GM19463 (cell line): ENCODE results near the gene POLR1G.

Experiments
- ATAC-seq: cut with Tn5 transposase; IDR thresholded peaks from one replicate; pipeline ENCODE4 v1.9.1; 2021; ENCODE audit warnings: mild to moderate bottlenecking, moderate library complexity; ENCODE audit not compliant: unreplicated experiment

Gene POLR1G

DNA sequence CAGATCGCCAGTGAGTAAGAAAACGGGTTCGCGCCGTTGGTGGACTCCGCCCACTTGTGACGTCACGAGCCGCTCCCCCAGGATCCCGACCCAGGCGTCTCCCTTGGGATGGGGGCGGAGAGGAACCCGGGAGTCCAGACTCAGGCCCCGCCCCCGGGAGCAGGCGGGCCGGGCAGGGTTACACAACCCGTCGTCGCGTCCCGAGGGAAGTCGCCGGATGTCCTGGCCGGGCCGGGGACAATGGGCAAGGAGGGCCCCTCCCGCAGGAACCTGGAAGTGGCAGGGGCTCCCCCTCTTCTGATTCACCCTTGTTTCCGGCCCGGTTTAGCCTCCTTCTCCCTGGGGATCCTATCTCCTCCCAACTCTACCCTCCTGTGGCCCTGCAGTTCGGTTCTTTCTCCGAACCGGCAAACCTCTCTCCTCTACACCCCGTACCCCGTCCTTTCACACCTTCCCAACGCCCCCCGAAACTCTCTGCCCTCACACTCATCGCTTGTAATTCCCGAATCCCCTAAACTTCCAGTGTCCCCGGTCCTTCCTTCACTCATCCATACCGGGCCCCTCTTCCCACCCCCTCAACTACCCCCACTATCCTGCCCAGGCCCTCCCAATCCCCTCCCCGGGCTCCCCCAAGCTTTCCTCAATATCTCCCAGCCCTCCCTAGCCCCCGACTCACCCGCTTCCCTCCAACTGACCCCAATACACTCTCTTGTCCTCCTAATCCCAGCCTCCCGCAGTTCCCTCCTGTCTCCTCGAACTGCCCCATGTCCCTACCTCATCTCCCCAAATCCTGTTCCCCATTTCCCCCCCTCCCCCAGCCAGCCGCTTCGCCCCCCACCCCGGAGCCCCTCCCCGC lies 37.2 kb downstream of the POLR1G start:
- ATAC-seq, result no peak

DNA sequence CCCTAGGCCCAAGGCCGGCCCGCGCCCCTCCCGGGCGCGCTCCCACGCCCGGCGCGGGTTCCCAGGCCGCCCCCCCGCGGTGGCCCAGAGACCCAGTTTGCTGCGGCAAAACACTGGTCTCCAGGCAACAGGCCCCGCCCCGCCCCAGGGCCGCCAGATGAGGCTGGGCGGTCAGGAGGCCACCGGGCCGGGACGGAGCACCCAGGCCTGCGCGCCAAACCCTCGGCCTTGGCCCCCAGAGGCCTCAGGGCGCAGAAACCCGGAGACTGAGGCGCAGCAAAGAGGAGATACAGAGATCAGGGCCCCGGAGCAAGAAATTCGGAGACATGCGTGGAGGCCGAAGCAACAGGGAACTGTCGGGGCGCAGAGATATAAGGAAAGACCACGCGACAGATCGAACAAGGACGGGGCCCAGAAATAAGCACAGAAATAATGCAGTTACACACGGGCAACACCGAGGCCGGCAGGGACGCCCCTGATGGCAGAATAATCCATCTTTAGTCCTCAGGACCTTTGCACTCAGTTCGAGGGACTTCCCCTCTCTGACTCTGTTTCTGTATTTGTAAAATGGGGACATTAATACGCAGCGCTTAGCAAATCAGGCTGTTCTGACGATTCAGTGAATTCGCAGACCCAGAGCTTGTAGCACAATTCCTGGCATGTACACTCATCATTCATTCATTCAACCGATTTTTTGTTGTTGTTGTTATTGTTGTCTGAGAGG lies 38.0 kb downstream of the POLR1G start:
- peak; percentile 57 for ATAC-seq

DNA sequence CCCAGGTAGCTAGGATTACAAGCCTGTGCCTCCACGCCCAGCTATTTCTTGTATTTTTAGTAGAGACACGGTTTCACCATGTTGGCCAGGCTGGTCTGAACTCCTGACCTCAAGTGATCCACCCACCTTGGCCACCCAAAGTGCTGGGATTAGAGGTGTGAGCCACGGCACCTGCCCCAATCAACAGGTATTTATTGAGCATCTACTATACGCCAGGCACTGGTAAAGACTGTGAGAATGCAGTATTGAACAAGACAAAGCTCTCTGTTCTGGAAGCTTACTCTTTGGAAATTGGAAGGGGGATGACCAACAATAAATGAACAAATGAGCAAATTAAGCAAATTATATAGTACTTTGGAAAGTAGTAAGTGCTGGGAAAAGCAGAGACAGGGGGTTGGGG lies 38.7 kb downstream of the POLR1G start:
- no peak for ATAC-seq

DNA sequence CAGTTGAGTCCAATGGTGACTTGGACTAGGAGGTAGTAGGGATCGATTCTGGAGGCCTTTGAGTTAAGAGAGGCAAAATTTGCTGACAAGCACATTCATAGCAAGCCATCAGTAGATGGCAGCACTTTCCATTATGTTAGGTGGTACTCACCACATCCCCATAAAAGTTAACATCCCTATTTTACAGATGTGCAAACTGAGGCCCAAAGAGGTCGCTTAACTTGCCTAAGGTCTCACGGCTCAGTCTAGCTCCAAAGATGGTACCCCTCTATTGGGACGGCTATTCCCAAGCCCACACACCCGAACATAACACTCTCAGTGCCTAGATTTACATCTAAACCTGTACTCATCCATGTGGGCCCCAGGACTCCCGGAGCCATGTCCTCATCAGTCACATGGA lies 39.9 kb downstream of the POLR1G start:
- ATAC-seq, result no peak

DNA sequence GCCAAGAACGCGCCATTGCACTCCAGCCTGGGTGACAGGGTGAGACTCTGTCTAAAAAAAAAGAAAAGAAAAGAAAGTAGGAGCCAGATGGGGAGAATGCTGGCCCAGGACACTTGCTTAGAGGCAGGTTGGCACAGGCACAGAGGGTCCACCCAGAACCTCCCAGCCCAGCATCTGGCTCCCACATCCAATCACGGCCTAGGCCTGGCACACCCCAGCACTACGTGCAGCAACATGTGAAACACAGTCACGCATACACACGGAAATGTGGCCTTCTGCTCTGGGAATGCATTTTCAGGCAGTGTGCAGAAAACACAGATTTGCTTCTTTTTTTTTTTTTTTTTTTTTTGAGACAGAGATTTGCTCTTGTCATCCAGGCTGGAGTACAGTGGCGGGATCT lies 40.5 kb downstream of the POLR1G start:
- ATAC-seq, result no peak

DNA sequence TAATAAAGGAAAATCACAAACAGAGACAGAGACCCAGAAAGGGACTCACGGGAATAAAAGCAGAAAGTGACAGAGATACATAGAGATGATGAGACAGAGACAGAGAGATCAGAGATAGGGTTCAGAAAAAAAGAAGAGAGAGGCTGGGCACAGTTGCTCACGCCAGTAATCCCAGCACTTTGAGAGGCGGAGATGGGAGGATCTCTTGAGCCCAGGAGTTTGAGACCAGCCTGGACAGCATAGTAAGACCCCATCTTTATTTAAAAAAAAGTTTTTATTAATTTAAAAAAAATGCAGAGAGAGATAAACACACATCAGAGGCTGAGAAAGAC lies 41.9 kb downstream of the POLR1G start:
- ATAC-seq, result no peak

DNA sequence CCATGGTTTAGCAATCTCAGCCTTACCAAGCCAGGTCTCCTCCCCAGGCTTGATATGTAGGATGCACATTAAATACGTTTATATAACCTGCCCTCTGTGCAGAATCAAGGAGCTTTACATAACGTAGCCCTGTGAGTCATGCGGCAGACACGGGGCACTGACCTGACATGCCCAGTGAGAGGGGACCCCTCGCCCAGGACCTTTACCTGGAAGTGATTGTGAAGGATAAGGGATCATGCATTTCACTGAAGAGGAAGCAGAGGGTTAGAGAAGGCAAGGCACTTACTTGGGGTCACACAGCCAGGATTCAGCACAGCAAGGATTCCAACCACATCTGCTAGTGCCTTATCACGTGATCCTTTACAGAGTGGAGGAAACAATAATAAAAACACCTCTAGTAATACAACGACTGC lies 42.4 kb downstream of the POLR1G start:
- no peak for ATAC-seq

DNA sequence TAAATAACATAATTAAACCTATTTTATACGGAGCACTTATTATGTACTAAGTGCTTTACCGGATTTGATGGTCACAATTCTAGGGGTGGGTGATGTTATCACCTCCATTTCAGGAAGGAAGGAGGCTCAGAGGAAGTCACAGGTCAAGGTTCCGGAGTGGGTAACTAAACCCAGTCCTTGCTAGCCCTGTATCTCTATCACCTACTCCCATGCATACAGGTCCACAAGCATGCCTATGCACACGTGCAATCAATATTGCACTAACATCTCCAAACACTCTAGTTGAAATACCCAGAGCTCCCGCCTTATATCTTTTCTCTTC lies 43.5 kb downstream of the POLR1G start:
- no peak for ATAC-seq

DNA sequence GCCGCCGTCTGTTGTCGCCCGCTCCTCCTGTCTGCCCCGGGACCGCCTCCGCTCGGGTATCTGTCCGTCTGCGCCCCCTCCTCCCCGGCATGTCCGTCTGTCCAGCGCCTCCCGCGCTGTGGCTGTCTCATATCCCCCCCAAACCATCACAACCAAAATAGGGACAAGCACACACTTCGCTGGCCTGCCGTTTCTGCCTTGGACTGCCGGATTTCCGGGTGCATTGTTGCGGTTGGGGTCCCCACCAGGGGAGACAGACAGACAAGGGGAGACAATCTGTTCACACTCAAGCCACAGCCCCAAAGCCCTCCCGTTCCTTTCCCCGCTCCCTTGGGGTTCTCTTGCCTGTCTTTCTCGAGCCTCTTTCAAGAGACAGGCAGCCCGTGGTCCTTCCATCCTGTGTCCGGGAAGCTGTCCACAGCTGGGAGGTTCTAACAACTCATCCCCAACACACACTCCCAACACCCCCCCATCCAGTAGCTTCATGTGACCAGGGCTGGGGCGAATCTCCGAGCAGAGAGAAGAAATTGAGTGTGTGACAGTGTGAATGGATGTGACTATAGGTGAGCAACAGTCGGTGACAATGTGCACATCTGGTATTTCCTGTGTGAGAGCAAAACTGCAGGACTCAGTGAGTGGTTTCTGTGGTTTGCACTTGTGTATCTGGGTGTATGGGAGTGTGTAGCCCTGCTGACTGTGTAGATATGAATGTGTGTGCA lies 44.8 kb downstream of the POLR1G start:
- no peak for ATAC-seq

DNA sequence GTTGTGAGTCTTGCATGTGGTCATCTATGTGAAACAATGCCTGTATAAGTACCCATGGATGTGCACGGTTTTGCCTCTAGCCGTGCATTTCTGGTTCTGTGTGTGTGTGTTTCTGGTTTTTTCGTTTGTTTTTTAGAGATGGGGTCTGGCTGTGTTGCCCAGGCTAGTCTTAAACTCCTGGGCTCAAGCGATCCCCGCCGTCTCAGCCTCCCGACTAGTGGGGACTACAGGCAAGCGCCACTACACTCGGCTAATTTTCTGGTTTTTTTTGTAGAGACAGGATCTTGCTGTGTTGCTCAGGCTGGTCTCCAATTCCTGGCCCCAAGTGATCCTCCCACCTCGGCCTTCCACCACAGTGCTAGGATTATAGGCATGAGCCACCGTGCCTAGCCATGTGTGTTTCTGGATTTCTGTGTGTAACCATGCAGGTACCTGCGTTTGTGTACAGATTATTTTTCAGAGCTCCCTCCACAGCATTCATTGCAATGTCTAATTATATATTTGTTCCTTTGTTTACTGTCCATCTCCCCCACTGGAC lies 45.5 kb downstream of the POLR1G start:
- no peak for ATAC-seq

DNA sequence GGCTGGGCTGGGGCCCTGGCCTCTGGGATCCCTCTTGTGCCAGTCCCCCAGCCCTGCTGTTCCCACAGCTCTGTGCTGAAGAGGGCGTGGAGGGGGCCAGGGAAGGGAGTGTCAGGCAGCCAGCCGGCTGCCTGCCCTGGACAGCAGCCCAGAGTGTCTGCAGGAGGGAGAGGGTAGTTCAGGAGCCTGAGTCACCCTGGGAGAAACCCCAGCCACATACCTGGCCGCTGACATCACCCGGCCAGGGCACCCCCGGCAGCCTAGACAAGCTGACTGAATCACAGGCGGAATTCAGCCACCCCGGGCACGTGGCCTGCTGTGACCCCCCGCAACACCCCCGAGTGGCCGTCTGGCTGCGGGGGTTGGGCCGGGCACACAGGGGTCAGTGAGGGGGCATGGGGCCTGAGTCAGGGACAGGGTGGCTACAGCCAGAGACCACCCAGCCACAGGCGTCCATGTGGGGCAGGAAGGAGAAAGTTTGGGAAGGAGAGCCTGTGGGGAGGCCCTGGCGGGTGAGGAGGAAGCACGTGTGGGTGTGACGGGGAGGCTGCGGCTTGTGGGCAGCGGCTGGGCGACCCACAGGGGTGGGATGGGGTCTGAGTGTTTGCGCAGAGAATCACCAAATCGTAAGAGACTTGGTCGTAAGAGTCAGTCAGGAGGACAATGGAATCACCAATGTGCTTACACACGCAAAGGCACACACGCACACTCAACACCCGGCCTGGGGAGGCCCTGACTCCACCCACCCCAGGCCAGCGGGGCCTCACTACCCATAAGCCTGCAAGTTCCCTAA lies 49.5 kb downstream of the POLR1G start:
- peak; percentile 77 for ATAC-seq

DNA sequence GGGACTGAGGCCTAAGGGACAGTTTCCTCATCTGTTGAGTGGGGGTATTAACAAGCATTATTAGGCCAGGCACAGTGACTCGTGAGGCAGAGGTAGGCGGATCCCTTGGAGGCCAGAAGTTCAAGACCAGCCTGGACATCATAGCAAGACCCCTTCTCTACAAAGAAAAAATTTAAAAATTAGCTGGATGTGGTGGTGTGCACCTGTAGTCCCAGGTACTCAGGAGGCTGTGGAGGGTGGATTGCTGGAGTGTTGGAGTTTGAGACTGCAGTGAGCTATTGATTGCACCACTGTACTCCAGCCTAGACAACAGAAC lies 50.0 kb downstream of the POLR1G start:
- no peak for ATAC-seq

DNA sequence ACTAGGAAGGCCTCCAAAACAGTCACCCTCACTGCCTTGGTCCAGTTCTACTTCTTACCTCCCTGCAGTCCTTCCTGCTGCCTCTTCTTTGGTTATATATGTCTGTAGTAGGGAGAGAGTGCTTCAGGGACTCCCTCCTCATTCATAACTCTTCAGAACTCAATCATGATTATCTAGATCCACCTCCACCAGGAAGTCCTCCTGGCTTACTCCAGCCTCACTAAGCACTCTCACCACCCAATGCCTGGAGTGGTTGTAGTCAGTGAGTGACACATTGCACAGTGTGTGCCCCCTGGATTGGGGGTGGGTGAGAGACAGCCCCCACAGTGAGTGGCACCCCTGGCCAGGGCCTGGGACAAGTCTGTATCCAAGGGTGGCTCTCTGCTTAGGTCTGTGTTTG lies 51.3 kb downstream of the POLR1G start:
- no peak for ATAC-seq
